HG03159 (cell line): ENCODE data around the gene ST3GAL4.

ENCODE experiments used
- ATAC-seq: cut with Tn5 transposase; IDR thresholded peaks from one replicate; pipeline ENCODE4 v1.9.1; 2021; ENCODE audit warnings: mild to moderate bottlenecking, moderate library complexity; ENCODE audit not compliant: unreplicated experiment

Gene ST3GAL4

DNA sequence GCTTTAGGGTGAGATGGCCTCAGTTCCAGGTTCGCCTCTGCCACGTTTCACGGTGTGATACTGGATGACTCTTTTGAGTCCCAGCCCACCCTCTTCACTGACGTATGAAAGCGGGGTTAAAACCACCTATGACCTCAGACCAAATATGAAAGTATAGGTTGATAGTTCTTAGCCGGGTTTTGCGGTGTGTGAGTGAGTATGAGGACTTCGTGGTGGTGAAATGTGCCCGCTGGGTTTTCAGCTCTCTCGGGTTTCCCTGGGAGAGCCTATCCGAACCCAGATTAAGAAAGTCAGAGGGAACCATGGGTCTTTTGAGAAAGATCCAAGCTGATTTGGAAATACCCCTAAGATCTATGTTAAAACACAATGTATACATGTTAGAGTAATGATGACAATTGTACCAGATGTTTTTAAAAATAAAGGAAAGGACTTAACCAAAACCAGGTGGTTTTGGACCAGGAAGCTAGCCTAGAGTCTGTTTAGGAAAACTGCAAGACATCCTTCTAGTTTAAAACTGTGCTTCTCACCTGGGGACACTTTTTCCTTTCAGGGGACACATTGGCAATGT, 25.8 kb upstream of the ST3GAL4 start:
- no peak for ATAC-seq

GRCh38 chr11:126331286-126331685, 24.2 kb upstream of the ST3GAL4 start:
- no peak for ATAC-seq

DNA sequence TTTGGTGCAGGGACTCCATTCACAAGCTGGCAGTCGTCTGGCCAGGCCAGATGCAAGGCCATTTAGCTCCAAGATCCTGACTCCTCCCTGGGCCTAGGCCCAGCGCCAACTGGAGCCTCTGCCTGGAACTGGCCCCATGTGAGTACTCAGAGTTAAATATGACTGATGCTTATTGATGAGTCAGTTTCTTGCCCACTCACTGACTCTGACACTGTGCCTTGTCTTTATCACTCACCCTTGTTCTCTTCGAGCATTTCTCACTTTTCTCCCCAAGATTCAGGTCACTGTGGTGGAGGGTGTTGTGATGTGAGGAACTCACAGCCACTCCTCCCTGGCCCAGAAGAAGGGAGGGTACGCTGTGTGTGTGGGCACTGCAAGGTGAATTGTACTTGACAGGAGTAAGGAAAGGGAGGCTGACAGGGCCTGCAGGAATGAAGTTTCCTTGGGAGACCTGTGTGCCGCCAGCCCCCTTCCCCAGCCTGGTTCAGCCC, 23.2 kb upstream of the ST3GAL4 start:
- ATAC-seq = no peak

- ATAC-seq = no peak
Observed at GRCh38 chr11:126333142-126333541, 22.3 kb upstream of the ST3GAL4 start.

DNA sequence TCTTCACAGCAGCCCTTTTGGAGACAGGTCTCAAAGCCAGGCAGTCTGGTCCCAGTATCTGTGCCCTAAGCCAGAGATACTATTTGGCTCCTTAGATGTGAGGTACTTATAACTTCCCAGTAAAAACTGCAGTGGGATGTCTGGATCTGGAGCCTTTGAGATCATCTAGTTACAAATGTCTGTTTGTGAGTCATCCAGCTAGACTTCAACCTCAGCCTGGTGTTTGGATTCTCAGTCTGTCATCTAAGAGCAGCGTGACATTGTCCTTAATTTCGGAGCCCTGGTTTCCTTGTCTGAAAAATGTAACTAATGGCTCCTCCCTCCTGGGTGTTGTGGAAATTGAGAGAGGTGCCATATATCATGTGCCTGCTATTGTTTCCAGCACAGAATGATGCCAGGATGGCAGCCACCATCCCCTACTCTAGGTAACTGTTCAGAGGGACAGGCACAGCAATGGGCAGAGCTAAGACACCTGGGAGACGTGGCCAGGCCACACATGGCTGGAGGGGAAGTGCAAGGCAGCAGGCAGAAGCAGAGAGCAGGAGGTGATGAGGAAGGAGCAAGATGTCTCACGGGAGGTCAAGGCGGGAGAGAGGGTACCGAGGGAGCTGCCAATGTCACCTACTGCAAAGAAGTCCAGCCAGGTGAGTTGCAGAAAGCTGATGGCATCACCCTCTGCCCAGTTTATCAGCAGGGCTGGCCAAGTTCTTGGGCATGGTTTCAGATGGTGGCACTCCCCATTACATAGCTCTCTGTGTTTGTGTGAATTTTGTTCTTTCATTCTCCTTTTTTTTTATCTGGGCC, 20.6 kb upstream of the ST3GAL4 start:
- no peak for ATAC-seq

GRCh38 chr11:126335463-126335760, 20.1 kb upstream of the ST3GAL4 start:
- no peak for ATAC-seq

- no peak for ATAC-seq
Observed at GRCh38 chr11:126336138-126336541, 19.3 kb upstream of the ST3GAL4 start.

GRCh38 chr11:126336671-126337101, 18.8 kb upstream of the ST3GAL4 start:
- no peak for ATAC-seq

DNA sequence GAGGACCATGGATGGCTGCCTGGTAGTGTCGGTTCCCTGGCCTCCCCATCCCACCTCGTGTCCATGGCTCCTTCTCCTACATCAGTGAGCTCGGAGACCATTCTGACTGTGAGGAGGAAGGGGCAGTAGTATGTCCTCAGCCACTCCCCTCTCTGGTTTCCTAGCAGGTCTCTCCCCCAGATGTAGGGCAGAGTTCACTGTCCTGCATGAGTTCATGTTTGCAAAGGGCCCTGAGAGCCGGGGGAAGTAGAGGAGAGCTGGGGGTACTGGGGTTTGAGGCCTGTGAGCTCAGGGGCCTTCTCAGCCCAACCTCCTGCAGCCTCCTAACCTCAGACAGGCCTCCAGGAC, 18.4 kb upstream of the ST3GAL4 start:
- ATAC-seq = no peak

- no peak for ATAC-seq
Observed at GRCh38 chr11:126337474-126338241, 17.8 kb upstream of the ST3GAL4 start.

DNA sequence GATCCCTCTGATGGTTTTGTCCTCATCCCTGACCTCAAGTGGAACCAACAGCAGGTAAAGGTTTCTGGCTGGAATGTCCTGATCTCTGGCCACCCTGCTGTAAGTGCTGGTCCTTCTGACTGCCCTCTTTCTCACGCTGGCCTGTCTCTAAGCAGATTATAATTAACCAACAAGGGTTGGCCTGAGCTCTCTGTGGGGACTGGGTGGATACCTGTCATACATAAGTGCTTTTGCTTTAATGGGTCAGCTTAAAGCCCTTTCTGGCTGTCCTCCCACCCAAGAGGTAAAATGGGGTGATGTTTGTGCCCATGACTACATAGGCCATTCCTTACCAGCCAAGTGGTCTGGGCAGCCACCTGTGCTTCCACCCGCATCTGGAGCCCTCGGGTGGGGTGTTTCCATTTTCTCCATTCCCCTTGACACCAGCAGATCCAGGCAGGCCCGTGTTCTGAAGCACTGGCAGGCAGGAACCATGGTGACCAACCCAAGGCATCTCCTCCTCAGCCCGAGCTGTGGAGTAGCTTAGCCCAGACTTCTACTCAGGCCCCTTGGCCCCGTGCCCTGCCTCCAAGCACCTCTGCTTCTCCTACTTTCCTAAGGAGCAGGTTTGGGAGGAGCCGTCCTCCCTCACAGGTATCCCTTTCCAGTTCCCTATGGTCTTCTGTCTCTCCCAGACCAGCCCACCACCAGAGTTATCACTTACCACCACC, 17.0 kb upstream of the ST3GAL4 start:
- ATAC-seq = no peak

- no peak for ATAC-seq
Observed at GRCh38 chr11:126339073-126339862, 16.2 kb upstream of the ST3GAL4 start.

- no peak for ATAC-seq
Observed at GRCh38 chr11:126339863-126340434, 15.5 kb upstream of the ST3GAL4 start.

DNA sequence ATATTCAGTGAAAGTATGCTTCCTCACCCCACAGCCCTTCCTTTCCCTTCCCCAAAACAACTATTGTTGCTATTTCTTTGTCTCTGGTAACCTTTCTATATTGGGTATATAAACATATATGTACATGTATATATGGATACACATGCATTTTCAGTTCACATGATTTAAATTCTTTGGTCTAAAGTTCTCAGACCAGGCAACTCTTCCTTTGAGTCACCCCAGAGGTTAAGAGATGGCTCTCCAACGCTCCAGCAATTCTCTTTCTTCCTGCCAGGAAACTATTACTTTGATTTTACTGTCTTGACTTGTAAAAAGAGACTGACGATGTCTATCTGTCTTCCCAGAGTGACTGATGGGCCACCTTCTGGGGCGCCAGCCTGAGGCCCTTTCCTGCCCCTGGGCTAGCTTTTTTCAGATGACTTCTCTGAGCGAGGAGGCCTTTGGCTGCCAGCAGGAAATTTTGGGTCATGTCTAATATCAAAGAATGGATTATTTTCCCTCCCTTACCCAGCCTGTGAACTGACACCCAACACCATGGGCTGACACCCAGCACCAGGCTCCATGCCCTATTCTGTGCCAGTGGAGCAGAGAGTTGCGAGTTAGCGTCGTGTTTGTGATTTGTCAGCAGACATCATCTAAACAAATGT, 14.4 kb upstream of the ST3GAL4 start:
- no peak for ATAC-seq

- ATAC-seq = no peak
Observed at GRCh38 chr11:126341760-126342161, 13.7 kb upstream of the ST3GAL4 start.

- ATAC-seq = no peak
Observed at GRCh38 chr11:126343051-126343450, 12.4 kb upstream of the ST3GAL4 start.

DNA sequence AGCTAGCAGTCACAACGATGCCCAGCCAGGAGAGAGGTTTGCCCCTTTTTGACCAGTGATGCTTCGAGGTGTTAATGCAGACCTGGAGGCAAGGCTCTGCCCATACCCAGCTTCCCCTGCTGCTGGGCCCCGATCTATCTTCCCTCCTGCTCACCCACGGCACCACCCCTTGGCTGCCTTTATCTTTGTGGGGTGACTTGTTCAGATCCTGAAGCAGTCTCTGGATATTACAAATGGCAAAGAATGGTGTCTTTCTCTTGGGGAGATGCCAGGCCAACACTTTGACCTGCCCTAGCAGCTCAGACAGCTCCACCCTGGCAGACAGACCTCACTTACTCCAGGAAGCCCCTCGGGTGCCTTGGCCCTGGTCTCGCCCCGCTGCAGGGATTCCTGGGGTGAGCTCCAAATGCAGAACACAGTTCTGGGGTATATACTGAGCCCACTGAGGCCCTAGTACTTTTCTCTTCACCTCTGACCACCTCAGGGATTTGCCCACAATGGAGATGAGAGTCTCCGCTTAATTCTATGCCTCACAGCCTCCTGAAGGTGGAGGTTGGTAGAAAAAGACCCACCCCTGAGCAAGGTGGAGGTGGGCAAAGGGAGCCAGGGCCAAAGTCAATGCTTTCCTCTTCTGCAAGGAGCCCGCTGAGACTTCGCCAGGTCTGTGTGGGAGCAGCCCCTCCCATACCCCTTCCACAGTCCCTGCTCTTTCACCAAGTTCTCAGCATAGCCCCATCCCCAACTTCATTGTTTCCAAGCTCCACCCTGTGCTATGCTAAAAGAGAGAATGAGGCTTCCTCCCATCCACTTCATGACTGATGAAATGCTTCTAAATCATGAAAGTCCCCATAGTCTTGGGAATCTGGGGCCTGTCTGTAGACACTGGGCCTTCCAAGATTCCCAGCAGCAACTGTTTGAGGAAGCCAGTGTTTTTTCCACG, 11.1 kb upstream of the ST3GAL4 start:
- ATAC-seq = no peak

DNA sequence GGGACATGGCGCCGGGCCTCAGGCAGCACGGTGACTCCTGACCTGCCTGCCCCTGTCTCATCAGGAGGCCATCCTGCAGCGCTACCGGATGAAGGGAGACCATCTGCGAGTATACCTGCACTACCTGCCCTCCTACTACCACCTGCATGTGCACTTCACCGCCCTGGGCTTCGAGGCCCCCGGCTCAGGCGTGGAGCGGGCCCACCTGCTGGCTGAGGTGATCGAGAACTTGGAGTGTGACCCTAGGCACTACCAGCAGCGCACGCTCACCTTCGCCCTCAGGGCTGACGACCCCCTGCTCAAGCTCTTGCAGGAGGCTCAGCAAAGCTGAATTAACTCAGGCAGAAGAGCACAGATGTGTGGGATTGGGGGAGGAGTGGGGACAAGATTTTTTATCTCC, 10.2 kb upstream of the ST3GAL4 start:
- no peak for ATAC-seq
